ENCODE data around the gene DEPP1.

The DEPP1 gene

DNA sequence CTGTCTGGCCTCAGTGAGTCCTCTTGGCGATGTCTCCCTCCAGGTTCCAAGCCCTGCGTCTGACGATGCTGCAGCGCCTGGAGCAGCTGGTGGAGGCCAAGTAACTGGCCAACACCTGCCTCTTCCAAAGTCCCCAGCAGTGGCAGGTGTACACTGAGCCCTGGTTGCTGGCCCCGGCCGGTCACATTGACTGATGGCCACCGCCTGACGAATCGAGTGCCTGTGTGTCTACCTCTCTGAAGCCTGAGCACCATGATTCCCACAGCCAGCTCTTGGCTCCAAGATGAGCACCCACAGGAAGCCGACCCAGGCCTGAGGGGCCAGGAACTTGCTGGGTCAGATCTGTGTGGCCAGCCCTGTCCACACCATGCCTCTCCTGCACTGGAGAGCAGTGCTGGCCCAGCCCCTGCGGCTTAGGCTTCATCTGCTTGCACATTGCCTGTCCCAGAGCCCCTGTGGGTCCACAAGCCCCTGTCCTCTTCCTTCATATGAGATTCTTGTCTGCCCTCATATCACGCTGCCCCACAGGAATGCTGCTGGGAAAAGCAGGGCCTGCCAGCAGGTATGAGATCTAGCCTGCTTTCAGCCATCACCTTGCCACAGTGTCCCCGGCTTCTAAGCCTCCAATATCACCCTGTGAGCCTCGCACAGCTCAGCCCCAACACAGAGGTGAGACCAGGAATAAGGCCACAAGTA is 14.8 kb upstream of the DEPP1 start:
- no peak for DNase-seq

DNA sequence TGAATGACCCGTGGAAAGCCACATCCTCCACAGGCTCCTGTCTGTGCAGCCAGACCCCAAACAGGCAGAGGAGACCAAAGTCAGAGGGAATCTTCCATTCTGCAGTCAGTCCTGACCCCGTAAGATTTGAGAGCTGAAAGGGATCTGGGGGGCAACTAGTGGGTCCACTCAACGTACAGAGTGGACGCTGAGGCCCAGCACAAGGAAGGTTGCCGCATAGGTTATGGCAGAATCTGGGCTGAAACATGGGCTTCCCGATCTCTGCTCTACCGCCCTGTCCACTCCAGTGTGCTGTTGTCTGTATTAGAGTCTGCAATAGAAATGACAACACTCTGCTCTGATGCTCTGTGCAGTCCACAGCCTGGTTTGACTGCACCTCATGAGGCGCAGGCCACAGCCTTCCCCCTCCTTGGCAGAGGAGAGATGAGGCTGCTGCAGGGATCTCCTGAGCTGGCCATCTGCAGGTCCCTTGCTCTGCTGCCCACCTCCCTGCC is 14.2 kb upstream of the DEPP1 start:
- no peak for DNase-seq

DNA sequence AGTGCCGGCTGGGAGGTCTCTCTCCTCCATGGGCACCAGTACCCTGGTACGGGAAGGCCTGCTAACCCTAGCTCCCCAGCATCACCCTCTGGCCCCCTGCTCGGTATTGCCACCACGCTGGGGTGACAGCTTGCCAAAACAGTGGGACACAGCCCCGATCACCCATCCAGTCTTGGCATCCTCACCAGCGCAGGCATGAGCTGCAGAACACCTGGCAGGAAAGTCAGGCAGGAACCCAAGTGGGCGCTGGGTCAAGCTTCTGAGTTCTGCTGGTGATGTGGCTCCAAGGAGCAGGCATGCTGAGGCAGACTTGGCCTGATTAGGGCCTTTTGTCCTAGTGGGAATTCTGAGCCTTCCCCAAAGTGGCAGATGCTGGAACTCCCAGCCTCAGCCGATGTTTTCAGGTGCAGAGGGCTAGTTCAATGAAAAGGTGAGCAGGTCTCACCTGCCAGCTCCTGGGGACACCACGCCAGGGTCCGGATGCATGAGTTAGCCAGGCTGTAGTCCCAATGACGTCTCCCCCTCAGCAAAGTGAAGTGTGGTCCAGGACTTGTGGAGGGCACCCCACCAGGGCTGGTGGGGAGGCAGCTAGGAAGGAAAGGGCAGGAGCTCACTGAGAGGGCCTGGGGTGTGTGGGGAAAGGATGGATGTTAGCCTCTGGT is 13.6 kb upstream of the DEPP1 start:
- peak in 1 of 2 donors; percentile 9 for DNase-seq

DNA sequence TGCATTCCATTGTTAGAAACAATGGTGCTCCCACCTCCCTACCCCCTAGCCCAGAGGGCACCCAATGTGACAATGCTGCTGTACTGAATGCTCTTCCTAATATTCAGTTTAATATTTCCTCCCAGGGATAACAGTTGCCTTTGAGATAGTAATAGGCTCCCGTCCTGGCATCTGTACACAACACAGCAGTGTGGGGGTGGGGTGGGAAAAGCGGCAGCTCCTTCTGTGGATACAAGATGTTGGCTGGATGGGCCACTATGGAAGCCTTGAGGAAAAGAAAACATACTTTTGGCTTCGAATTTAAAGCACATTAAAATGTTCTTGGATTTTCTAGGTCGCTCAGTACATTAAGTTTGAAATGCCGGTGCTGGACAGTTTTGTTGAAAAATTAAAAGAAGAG is 13.0 kb upstream of the DEPP1 start:
- DNase-seq = no peak

DNA sequence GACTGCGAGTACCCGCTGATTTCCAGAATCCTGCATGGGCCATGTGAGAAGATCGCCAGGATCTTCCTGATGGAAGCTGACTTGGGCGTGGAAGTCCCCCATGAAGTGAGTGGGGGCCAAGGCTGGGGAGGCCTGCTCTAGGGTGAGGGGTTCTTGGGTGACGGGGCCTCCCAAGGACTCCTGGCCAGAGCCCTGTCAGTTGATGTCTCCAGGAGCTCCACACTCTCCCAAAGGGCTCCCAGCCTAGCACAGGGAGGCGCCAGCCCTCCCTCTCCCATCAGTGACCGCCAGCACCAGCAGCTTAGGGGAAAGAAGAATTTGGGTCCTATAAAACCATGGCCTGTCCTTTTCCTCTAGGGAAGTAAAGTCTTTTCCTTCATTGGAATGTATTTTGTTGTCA is 12.4 kb upstream of the DEPP1 start:
- DNase-seq = no peak

DNA sequence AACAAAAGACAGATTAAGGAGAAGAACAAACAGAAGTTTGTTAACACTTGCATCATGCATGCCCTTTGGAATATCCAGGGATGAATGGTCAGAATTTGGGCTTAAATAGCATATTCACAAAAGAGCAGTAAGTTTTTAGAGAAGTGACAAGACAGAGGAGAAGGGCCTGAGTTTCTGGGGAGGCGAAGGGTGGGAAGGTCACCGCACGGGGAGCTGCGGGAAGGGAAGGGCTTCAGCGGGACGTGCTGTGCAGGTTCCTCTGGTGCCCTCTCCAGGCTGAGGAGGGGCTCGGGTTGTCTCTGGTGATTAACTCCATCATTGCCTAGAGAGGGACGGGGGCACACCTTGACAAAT is 11.7 kb upstream of the DEPP1 start:
- DNase-seq = no peak

DNA sequence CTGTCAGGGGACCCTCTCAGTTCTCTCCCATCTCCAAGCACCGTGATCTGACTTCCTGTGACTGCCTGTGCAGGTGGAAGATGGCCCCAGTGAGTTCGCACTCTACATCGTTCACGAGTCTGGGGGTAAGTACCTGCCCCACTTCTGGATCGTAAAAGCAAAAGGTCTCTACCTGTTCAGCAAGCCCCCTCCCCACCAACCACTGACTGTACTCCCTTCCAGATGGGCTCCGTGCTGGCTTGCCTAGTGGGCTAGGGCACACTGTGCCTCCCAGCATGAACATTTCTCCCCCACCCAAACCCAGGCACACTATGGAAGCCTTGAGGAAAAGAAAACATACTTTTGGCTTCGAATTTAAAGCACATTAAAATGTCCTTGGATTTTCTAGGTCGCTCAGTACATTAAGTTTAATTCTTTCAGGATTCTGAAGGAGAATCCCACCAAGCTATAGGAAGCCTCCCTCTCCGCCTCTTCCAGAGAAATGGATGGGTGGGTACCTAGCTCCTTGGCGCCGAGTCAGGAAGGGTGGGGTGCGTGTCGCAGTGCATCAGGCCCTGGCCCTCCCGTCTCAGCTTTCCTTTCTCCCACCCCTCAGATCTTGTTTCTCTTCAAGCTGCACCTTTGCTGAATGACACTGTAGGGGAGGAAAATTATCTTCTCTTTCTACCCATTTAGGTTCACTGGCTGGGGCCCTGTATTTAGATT is 11.1 kb upstream of the DEPP1 start:
- DNase-seq = no peak

DNA sequence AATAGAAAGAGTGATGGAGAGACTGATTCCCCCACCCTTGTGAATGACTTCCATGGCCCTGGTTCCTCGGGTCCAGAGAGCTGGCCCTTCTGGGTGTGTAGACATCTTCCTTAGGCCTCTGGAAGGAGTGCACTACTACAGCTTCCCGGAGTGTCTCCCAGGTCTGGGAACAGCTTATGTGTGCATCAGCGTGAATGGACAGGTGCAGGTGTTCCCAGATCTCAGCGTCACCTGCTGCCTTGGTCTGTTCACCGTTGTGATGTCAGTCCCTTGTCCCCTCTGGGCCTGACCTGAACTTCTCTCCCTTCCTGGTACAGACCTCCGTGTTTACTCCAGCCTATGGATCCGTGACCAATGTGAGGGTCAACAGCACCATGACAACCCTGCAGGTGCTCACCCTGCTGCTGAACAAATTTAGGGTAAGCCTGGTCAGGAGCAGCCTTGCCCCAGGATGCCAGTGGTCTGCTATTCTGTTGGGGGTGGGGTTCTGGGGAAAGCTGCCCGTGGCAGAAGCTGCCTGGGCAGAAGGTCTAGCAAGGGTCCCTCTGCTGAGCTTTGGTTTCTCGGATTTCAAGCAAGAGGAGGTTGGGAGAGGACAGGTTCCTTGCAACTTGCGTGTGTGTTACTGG is 10.5 kb upstream of the DEPP1 start:
- DNase-seq = no peak

DNA sequence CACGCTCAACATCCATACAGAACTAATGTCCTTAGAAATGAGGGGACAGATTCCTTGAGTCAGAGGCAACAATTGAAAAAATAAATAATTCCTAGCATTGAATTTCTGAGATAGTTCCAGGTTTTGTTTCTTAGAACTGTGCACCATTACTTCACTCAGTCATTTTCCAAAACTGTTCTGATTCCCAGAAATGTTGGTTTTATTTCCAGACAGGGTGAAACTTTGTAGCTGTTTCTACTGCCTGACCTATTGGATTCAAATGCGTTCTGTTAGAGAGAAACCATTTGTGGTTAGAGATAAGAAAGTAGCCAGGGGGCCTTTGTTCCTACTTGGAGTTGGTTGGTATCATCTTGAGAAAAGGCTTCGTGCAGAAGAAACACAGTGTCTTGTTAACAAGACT is 8.1 kb upstream of the DEPP1 start:
- no peak for DNase-seq

DNA sequence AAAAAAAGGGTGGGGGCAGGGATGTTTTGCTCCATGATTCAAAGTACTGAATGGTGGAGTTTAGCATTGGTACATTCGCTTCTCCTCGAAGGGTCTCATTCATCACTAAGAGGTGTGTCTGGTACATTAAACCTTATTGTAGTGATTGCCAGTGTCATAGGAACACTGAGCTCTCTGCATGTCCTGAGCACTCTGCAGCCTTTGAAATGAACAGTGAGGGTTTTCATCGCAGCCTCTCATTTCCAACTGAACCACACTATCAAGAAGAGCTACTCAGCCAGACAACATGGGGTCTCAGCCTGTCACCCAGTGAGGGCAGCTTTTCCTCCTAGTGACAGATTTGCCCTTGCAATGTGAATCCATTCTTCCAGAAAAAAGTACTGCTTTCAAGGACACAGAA is 7.6 kb upstream of the DEPP1 start:
- DNase-seq = peak in 1 of 2 donors; percentile 3

DNA sequence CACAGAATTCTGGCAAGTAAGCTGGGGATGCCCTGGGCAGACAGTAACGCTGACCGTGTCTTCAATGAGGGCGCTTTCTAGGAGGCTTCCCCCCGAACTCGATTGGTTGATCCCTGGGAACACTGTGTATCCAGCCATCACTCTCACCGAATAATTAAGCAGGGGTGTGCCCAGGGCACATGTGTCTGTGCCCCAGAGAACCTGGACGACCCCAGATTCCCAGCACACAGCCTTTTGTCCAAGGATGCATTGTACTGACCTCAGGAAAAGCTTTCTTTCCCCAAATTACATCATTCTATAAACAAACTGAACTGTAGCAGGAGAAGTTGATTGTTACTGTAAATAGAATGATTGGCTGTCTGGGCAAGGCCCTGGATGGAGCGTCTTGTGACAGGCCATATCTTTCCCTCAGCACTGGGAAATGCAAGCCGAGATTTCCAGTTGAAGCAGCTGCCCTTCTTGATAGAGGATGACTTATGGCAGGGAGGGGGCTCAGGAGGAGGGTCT is 6.6 kb upstream of the DEPP1 start:
- DNase-seq = peak in 1 of 2 donors; percentile 2

DNA sequence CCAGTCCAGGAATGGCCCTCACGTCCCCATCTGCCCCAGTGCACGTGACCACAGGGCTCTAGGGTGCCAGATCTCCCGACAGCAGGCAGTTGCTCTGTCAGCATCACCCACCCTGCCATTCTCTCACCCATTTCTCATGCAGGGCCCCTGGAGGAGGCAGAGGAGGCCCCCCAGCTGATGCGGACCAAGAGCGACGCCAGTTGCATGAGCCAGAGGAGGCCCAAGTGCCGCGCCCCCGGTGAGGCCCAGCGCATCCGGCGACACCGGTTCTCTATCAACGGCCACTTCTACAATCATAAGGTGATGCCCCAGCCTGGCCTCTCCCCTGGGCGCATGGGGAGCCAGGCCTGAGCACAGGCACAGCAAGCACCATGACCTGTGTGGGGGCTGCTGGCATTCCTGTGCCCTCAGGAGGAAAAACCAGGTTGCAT is 6.1 kb upstream of the DEPP1 start:
- DNase-seq = peak in 1 of 2 donors; percentile 1

DNA sequence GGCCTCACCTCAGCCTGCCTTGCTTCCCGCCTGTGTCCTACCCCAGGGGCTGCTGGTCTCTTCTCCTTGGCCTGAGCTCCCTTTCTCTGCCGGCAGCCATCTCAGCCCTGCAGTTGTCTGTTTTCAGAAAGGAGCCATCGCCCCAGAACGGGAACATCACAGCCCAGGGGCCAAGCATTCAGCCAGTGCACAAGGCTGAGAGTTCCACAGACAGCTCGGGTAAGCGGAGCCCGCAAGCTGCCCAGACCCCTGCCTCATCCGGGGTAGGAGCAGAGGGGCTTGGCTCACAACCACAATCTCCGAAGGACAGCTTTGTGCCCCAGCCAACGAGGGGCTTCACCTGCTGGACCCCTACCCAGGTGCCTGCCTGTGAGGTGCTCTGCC is 5.3 kb upstream of the DEPP1 start:
- DNase-seq = no peak

DNA sequence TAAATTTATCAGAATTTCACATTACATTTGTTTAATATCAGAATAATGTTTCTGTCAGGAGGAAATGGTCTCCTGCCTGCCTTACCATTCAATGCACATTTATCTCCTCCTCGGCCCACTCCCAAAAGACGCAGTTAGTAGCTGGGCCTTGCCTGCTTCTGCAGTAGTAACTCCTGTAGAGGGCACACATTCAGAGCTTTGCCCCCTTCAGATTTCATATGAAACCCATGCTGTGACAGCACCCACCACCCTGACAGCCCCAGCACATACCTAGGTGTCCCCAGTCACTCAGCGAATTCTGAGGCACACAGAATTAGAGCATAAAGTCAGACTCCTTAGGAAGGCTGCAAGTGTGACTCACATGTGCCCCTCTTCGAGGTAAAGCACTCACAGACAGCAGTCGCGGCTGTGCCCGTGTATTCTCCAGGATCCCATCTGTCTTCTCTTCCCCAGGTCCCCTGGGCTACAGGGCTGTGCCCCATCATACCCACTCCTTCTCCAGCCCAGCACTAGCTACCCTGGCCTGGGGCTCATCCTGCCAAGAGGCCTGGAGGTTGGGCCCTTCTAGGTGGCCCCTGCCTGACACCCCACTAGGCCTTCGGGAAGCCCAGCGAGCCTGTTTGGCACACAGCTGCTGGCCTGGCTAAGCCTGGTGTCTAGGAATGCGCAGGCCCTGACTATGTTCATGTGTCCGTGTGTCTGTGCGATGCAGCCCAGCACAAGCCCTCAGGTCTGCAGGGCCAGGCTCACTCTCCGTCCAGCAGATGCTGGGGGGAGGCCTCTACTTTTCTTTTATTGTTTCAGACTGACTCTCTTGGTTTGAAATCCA is 4.7 kb upstream of the DEPP1 start:
- no peak for DNase-seq

DNA sequence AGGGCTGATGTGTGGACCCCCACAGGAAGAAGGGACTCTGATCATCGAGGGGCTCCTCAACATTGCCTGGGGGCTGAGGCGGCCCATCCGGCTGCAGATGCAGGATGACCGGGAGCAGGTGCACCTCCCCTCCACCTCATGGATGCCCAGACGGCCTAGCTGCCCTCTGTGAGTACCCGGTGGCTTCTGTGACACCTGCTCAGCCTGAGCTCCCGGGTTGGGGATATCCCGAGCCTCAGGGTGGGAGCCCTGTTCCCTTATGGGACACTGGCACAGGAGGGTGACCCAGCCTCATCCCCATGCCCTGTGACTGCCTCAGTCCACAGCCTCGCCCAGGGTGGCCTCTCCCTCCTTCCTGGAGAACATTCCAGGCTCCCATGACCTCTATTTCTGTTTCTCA is 3.9 kb upstream of the DEPP1 start:
- DNase-seq = no peak

DNA sequence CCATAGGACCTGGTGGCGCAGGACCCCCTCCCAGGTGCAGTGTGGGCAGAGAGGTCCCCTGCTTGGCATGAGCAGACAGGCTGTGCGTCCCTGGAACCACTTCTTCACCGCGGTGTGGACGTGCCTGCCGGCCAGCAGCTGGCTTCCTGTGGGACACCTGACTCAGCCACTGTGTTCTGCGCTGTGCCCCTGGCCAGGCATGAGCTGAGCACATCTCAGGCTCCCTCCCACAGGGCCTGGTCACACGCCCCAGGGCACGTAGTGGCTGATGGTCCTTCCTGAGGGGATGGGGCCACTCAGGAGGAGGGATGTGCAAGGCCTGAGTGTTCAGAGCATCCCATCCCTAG is 3.5 kb upstream of the DEPP1 start:
- DNase-seq = no peak

DNA sequence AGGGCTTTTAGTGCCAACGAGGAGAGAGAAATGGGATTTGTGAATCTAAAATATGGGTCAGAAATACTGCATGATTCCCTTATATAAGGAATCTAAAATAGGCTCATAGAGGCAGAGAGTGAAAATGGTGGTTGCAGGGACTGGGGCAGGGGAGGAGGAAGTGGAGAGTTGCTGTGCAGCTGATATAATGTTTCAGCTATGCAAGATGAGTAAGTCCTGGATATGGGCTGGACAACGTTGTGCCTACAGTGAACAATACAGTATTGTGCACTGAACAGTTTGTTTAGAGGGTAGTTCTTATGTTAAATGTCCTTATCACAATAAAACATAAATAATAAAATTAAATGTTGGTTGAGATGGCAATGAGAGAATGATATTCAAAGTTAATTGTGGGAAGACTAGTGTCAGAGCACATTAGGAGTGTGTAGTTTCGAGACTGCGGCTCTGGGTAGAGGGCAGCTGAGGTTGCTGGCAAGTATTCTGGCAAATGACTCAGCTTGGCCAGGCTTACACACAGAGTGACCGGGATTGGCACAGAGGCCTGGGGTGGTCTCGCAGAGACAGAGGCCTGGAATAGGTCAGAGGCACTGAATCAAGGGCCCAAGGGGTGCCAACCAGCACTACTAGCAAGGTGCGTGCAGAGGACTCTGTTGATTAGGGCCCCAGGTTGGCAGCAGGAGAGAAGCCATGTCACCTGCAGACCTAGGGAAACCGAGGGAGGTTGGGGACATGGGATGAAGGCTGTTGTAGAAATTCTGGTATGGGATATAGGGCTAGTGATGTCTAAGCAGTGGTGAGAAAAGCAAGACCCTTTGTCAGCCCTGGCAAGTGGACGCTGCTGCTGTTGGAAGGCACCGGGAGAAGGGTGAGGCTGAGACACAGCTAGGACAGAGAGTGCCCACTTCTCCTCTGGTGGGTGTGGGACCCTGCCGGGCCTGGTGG is 2.8 kb upstream of the DEPP1 start:
- DNase-seq = no peak

DNA sequence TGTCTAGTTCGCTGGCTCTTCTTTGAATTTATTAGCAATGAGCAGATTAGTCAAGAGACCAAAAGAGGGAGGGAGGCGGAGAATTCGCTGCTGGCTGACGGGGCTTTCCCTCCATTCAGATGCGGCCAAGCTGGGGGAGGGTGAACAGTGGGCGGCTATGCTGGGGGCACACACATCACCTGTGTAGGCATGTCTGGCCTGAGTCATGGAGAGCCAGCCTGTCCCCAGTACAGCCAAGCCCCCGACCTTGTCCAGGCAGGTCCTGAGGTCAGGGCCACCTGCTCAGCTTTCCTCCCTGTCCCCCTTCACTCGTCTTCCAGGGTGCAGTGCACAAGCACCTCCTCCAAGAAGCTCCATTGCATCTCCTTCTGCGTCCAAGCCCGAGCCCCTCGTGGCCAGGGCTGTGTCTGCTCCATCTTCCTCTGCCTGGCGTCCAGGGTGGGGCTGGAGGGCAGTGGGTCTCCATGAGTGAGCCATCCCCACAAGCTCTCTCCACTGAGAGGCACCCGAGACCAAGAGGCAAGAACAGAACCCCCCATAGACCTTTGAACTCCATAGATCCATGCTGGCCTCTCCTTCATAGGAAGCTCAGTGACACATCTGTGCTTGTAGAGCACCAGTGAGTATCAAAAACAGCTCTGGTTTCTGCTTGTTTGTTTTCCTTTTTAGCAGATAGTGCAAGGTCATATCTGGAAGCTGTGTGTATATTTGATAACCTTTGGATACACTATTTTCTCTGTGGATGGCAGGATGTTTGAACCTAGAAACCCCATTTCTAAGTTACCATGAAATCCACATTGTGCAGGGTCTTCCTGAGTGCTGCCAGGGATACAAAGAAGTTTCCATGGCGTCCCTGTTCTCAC is 1.9 kb upstream of the DEPP1 start:
- no peak for DNase-seq

DNA sequence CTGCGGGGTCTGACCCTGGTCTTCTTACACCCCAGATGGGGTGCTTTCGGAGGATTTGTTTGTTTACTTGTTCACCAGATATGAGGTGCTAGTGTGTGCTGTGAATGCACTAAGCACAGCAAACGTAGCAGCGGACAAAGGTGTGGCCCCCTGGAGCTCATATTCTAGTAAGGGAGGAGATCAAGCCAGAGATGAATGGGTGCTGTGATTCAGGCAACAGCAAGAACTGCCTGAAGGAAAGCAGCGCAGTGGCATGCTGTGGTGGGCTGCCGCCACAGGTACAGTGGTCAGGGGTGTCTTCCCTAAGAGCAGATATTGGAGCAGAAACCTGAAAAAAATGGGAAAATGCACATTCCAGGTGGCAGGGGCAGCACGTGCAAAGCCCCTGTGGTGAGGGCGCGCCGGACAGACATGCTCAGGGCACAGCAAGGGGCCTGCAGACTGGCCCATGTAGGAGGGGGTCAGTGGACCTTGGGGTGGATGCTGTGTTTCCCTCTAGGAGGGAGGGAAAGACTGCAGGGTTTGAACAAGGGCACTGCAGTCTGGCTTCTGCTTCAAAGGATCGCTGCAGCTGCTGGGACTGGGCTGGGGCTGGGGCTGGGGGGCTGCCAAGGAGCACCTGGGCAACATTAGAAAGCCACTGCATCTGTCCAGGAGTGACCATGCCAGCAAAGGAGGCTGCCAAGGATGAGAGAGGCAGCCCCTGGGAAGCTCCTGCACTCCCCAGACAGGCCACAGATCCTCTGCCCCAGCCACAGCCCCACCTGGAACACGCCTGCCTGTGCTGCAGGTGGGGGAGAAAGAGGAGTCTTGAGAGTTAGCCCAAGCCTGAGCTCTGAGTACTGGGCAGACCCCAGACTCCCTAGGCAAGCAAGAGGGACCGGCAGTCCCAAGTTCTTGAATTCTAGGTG is 927 bp upstream of the DEPP1 start:
- no peak for DNase-seq

Data from CD4-positive, alpha-beta T cell treated with Interleukin-4 for 1 hour (primary cell).